Lower leg skin (tissue), 4 donors: ENCODE data around the gene RPL9. TPM values are rescaled to one million over a fixed set of nuclear protein-coding genes. Genes with fewer than 3 reads are reported as not detected.

Experiments
- DNase-seq, 2 donors: peaks; one replicate each; pipeline ENCODE4 v3.0.0-alpha.2; 2019; ENCODE audit warnings: low spot score in 2 of 2
- H3K4me3 ChIP-seq: fragments of 200-600 bp; sonication (generic); 2 replicates; pipeline ENCODE4 v1.5.1; 2017; ENCODE audit warnings: mild to moderate bottlenecking, low read depth; ENCODE audit not compliant: poor library complexity, severe bottlenecking
- CTCF ChIP-seq, 3 donors: fragments of 450-650 bp; IDR thresholded peaks; one replicate each; pipeline ENCODE4 v1.5.1; 2016; ENCODE audit warnings: antibody characterized with exemption in 3 of 3, mild to moderate bottlenecking in 3 of 3, moderate library complexity in 2 of 3
- POLR2A ChIP-seq, 2 donors: fragments of 450-650 bp; IDR thresholded peaks; one replicate each; pipeline ENCODE4 v1.6.1; 2016 to 2017; ENCODE audit warnings: antibody characterized with exemption in 2 of 2, mild to moderate bottlenecking in 1 of 2, moderate library complexity in 1 of 2
- WGBS, 2 donors: methylation state at CpG; one replicate each; pipeline ENCODE4 v1.1.5; 2018; 5-methylcytosine and 5-hydroxymethylcytosine counted together
- intact Hi-C: fragments of 100-400 bp; cut with DNase I; formaldehyde crosslinking; loops from one replicate; pipeline ENCODE4 v1.15.0; 2023; ENCODE audit warnings: low total_unique reads
- total RNA-seq, 4 donors: library from RNA; depleted of rRNA; stranded (reverse); fragments of >200 nt; gene quantifications; one replicate each; pipeline ENCODE4 v1.1.0, GENCODE V29; 2016

Gene RPL9
- total RNA-seq, 4 donors from 2014 or later = 2,484 to 4,074 (median 3,563) TPM

- intact Hi-C loops = no loop called here
- WGBS, 2 donors = 82 to 87% methylated on average over 1 of the region's 1 CpG
- DNase-seq = no peak
- H3K4me3 ChIP-seq = no peak overlapping the region
- no peak for TF ChIP-seq POLR2A (IDR thresholded peaks at IDR 0.05)
- TF ChIP-seq CTCF (IDR thresholded peaks at IDR 0.05) = no peak
These were observed 39.4 kb upstream of the RPL9 start for GRCh38 chr4:39497909-39498726.

- 49 to 53% methylated on average over 4 of the region's 4 CpGs for WGBS, 2 donors
- intact Hi-C loops = no loop called here
- no peak for DNase-seq
- TF ChIP-seq CTCF (IDR thresholded peaks at IDR 0.05) = no peak
- TF ChIP-seq POLR2A (IDR thresholded peaks at IDR 0.05) = no peak
- H3K4me3 ChIP-seq = no peak overlapping the region
These were observed 36.9 kb upstream of the RPL9 start for GRCh38 chr4:39495446-39496213.

- intact Hi-C loops = no loop called here
- no peak for DNase-seq
- 71 to 87% methylated on average over 1 of the region's 1 CpG for WGBS, 2 donors
- TF ChIP-seq POLR2A (IDR thresholded peaks at IDR 0.05) (no peak), CTCF (IDR thresholded peaks at IDR 0.05) (no peak)
- no peak overlapping the region for H3K4me3 ChIP-seq
These were observed 35.6 kb upstream of the RPL9 start for GRCh38 chr4:39494354-39494753.

GRCh38 chr4:39490322-39490721 lies 31.6 kb upstream of the RPL9 start:
- intact Hi-C loops = no loop called here
- H3K4me3 ChIP-seq = no peak overlapping the region
- no peak for TF ChIP-seq POLR2A (IDR thresholded peaks at IDR 0.05)
- DNase-seq = no peak
- WGBS, 2 donors = 93 to 95% methylated on average over 2 of the region's 2 CpGs

GRCh38 chr4:39486221-39486804 lies 27.6 kb upstream of the RPL9 start:
- TF ChIP-seq CTCF (IDR thresholded peaks at IDR 0.05) (no peak), POLR2A (IDR thresholded peaks at IDR 0.05) (no peak)
- H3K4me3 ChIP-seq = no peak overlapping the region
- intact Hi-C loops = no loop called here
- WGBS, 2 donors = 83 to 86% methylated on average over 10 of the region's 10 CpGs
- DNase-seq = no peak
